Measurements from ENCODE around the gene SPOCD1.

The SPOCD1 gene

DNA sequence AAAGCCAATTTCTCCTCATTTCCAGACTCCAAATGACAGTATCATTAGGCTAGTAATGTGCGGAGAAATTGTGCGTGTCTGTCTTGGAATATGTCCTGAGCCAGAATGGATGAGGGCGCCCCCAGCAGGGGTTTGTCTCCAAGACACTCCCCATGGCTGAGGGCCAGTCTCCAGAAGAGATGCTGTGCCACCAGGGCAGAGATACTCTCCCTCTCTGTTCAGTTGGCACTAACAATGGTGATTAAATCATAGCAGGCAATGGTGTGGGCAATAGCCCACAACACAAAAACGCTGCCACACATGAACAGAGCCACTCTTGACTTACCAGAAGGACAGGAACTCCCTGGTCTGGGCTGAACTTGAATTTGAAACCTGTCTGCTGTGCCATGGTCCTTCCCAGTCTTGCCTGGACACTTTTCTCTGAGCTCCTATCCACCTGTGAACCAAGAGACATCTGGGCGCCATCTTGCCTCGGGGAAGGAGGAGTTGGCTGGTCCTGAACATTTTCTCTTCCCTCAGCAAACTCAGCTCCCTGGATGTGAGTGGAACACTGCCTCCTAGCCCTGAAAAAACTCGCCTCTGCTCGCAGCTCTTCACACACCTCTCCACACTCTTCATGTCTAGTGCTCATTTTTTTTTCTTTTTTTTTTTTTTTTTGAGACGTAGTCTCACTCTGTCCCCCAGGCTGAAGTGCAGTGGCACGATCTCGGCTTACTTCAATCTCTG, 36.9 kb downstream of the SPOCD1 start:
- Histone ChIP-seq H3K9ac (ENCODE audit: low read depth, low read length) (no peak overlapping the region), H3K27ac (ENCODE audit: low read depth, low read length) (no peak overlapping the region), H3K4me3 (ENCODE audit: low read length) (no peak overlapping the region), H3K27me3 (ENCODE audit: insufficient read depth, low read length) (peaks cover 26% of the 10 kb centered on the region), H3K9me3 (ENCODE audit: insufficient read depth, low read depth, low read length) (no peaks in the 10 kb centered on the region), H3K36me3 (ENCODE audit: insufficient read depth, low read length) (no peaks in the 10 kb centered on the region), H3K4me1 (ENCODE audit: insufficient read depth, low read length) (peaks cover 25% of the 10 kb centered on the region)
- WGBS = 92% methylated on average over 11 of the region's 11 CpGs

DNA sequence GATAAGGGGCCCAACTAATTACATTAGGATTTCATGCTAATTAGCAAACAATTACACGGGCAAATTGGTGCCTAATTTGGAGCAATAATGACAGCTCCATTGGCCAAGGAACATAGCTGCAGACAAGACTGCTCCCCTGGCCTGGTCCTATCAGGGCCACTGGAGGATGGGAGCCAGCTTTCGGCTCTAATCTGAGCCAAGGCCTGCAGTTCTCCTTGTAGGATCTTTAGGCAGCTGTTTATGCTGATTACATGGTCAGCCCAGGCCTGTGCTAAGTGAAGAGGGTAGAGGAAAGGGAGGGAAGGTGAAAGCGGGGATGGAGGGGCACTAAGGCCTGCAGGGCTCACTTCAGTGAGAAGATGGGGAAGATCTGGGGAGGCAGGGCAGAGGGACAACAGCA, 39.3 kb downstream of the SPOCD1 start:
- peaks cover 7% of the 10 kb centered on the region; the same call in 1 of the 2 replicates for H3K4me1 ChIP-seq (ENCODE audit: insufficient read depth, low read length)
- H3K9ac ChIP-seq (ENCODE audit: low read depth, low read length) = no peak overlapping the region
- H3K27me3 ChIP-seq (ENCODE audit: insufficient read depth, low read length) = peaks cover 50% of the 10 kb centered on the region
- H3K4me3 ChIP-seq (ENCODE audit: low read length) = no peak overlapping the region
- no peak overlapping the region for H3K27ac ChIP-seq (ENCODE audit: low read depth, low read length)
- 65% methylated on average over 3 of the region's 3 CpGs for WGBS
- H3K9me3 ChIP-seq (ENCODE audit: insufficient read depth, low read depth, low read length) = no peaks in the 10 kb centered on the region
- no peaks in the 10 kb centered on the region for H3K36me3 ChIP-seq (ENCODE audit: insufficient read depth, low read length)

DNA sequence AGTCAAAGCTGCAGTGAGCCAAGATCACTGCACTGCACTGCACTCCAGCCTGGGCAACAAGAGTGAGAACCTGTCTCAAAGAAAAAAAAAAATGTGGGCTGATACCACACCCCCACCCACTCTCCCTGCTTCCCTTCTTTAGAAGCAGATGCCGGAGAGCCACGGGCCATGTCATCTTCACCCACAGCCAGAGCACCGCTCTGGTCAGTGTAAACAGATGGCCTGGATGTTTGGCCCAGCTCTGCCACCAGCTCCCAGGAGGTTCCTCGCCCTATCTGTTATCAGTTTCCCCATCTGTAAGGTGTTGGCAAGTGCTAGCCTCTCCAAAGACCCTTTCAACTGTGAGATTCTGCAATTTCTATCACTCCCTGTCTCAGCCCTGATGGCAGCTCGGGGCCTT, 39.8 kb downstream of the SPOCD1 start:
- Histone ChIP-seq H3K9me3 (ENCODE audit: insufficient read depth, low read depth, low read length) (no peaks in the 10 kb centered on the region), H3K27me3 (ENCODE audit: insufficient read depth, low read length) (peaks cover 55% of the 10 kb centered on the region), H3K4me1 (ENCODE audit: insufficient read depth, low read length) (0 out of 2 replicates have a peak, but pooled peaks cover 2% of the 10 kb centered on the region), H3K27ac (ENCODE audit: low read depth, low read length) (no peak overlapping the region), H3K36me3 (ENCODE audit: insufficient read depth, low read length) (no peaks in the 10 kb centered on the region), H3K9ac (ENCODE audit: low read depth, low read length) (no peak overlapping the region), H3K4me3 (ENCODE audit: low read length) (no peak overlapping the region)
- 83% methylated on average over 5 of the region's 5 CpGs for WGBS

DNA sequence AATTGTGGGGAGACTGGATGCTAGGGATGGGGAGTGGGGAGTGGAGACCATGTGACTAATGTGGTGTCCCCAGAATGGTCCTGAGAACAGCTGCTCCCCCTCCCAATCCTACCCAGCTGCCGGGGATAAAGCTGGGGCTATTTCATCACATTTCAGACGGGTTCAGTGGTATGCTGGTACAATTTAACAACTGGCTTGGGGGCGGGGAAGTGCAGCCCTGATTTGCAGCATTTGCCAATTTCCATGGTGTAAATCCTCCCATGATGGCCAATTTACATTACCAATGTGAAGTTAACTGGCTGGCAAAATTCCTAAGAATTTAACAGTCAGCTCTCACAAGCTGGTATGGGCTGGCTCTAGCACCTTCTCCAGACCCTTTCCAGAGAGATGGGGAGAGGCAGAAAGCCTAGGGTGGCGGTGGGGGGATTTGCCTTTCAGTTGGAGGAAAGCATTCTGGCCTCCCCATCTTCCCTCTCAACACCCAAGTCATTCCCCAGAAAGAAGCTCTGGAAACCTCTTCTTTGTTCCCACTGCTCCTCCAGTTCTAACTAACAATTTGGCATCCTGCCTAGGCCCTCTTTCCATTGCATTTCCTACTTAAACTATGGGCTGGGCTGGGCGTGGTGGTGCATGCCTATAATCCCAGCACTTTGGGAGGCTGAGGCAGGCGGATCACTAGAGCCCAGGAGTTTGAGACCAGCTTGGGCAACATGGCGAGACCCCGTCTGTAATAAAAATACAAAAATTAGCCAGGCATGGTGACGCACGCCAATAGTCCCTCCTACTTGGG, 40.4 kb downstream of the SPOCD1 start:
- Histone ChIP-seq H3K36me3 (ENCODE audit: insufficient read depth, low read length) (no peaks in the 10 kb centered on the region), H3K9me3 (ENCODE audit: insufficient read depth, low read depth, low read length) (no peaks in the 10 kb centered on the region), H3K27me3 (ENCODE audit: insufficient read depth, low read length) (peaks cover 61% of the 10 kb centered on the region), H3K9ac (ENCODE audit: low read depth, low read length) (no peak overlapping the region), H3K4me1 (ENCODE audit: insufficient read depth, low read length) (0 out of 2 replicates have a peak, but pooled peaks cover 2% of the 10 kb centered on the region), H3K4me3 (ENCODE audit: low read length) (no peak overlapping the region), H3K27ac (ENCODE audit: low read depth, low read length) (no peak overlapping the region)
- WGBS = 93% methylated on average over 9 of the region's 10 CpGs

DNA sequence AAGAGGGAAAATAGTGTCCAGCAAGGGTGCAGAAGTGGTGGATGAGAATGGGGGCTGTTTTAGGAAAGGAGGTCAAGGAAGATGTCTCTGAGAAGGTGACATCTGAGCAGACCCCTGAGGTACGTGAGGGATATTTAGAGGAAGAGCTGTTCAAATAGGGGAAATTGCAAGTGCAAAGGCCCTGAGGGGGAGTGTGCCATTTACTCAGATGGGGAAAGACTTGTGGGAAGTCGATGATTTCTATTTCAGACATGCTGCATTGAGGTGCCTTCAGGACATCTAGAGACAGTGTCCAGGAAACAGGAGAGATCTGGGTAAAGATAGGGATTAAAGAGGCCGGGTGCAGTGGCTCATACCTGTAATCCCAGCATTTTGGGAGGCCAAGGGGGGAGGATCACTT, 41.3 kb downstream of the SPOCD1 start:
- H3K4me1 ChIP-seq (ENCODE audit: insufficient read depth, low read length) = peaks cover 10% of the 10 kb centered on the region; the same call in 1 of the 2 replicates
- peaks cover 68% of the 10 kb centered on the region for H3K27me3 ChIP-seq (ENCODE audit: insufficient read depth, low read length)
- H3K27ac ChIP-seq (ENCODE audit: low read depth, low read length) = no peak overlapping the region
- no peak overlapping the region for H3K9ac ChIP-seq (ENCODE audit: low read depth, low read length)
- WGBS = 89% methylated on average over 3 of the region's 3 CpGs
- H3K36me3 ChIP-seq (ENCODE audit: insufficient read depth, low read length) = no peaks in the 10 kb centered on the region
- H3K4me3 ChIP-seq (ENCODE audit: low read length) = no peak overlapping the region
- no peaks in the 10 kb centered on the region for H3K9me3 ChIP-seq (ENCODE audit: insufficient read depth, low read depth, low read length)

DNA sequence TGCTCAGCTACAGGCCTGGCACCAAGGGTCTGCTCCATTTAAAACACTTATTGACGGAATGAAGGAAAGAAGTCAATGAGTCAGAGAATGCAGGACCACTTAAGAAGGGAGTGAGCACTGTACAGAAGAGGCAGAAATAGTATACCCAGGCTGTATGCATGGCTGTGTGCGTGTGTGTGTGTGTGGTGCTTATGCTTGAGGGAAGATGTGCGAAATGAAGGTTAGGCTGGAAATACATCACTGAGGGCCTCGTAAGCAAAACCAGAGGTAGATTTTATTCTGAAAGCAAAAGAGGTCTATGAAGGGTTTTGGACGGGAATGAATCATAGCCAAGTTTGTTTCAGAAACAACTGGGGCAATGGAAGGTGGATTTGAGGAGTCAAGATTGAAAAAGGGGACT, 42.0 kb downstream of the SPOCD1 start:
- whole genome bisulfite sequencing = 88% methylated on average over 5 of the region's 5 CpGs
- H3K36me3 ChIP-seq (ENCODE audit: insufficient read depth, low read length) = no peaks in the 10 kb centered on the region
- H3K9me3 ChIP-seq (ENCODE audit: insufficient read depth, low read depth, low read length) = no peaks in the 10 kb centered on the region
- H3K27ac ChIP-seq (ENCODE audit: low read depth, low read length) = no peak overlapping the region
- no peak overlapping the region for H3K9ac ChIP-seq (ENCODE audit: low read depth, low read length)
- H3K27me3 ChIP-seq (ENCODE audit: insufficient read depth, low read length) = peaks cover 68% of the 10 kb centered on the region
- H3K4me1 ChIP-seq (ENCODE audit: insufficient read depth, low read length) = peaks cover 11% of the 10 kb centered on the region; the same call in 1 of the 2 replicates
- no peak overlapping the region for H3K4me3 ChIP-seq (ENCODE audit: low read length)

DNA sequence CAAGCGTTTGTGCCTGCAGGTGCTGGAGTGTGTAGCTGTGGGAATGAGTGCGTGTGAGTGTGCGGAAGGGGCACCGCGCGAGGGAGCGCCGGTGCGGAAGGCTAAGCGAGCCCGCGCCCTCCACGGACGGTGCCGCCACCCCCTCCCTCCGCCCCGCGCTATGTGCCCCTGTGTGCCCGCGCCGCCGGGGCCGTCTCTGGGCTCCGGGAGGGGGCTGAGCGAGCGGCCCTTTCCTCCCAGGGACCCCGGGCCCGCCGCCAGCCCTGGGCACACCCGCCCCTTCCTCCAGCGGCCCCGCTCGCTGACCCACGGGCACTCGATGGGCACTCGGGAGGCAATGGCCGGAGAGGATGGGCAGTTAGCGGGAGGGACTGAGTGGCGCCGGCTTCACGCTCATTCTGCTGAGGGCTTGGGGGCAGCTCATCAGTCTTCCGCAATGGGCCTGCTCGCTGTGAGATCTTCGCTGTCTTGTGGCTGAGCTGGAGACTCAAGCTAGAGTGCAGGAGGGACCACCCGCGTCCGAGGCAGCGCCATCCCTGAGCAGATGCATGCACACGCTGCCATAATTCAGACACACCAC, 43.1 kb downstream of the SPOCD1 start:
- Histone ChIP-seq H3K36me3 (ENCODE audit: insufficient read depth, low read length) (no peaks in the 10 kb centered on the region), H3K9ac (ENCODE audit: low read depth, low read length) (no peak overlapping the region), H3K27me3 (ENCODE audit: insufficient read depth, low read length) (peaks cover 68% of the 10 kb centered on the region), H3K4me1 (ENCODE audit: insufficient read depth, low read length) (peaks cover 11% of the 10 kb centered on the region; the same call in 1 of the 2 replicates), H3K4me3 (ENCODE audit: low read length) (peak overlapping the region; percentile 45), H3K9me3 (ENCODE audit: insufficient read depth, low read depth, low read length) (no peaks in the 10 kb centered on the region), H3K27ac (ENCODE audit: low read depth, low read length) (no peak overlapping the region)
- WGBS = 26% methylated on average over 49 of the region's 49 CpGs

DNA sequence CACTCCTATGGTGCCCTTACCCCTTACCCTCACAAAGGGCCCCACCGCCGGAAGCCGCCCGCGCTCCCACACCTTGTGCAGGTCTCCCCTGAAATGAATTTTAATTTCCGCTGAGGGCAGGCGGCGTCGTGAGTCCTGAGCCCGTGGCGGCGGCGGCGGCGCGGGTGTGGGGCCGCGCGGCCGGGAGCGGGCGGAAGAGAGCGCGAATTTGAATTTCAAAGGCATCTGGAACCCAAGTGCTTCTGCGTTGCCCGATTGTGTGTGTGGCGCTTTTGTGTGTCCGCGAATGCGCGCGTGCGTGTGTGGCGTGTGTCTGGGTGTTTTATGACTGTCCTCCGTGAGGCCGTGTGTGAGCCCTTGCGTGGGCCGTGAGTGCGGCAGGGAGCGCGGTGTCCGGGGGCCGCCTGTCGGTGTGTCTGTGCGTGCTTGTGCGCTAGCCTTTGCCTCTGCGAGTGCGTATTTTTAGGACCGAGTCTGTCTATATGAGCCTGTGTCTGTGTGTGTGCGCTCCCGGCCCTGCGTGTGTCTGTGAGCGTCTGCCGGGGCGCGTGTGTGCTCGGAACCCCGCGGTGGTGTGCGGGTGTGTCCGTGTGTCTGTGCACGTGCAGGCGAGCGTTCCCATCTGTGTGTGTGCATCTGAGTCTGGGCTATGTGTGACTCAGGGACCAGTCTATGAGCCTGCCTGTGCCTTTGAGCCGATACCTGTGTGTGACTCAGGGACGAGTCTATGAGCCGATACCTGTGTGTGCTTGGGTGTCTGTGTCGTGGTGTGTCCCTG, 43.7 kb downstream of the SPOCD1 start:
- Histone ChIP-seq H3K9ac (ENCODE audit: low read depth, low read length) (no peak overlapping the region), H3K4me1 (ENCODE audit: insufficient read depth, low read length) (peaks cover 11% of the 10 kb centered on the region; the same call in 1 of the 2 replicates), H3K36me3 (ENCODE audit: insufficient read depth, low read length) (no peaks in the 10 kb centered on the region), H3K27me3 (ENCODE audit: insufficient read depth, low read length) (peaks cover 68% of the 10 kb centered on the region), H3K27ac (ENCODE audit: low read depth, low read length) (no peak overlapping the region), H3K9me3 (ENCODE audit: insufficient read depth, low read depth, low read length) (no peaks in the 10 kb centered on the region), H3K4me3 (ENCODE audit: low read length) (peak overlapping the region; percentile 45)
- 7% methylated on average over 68 of the region's 68 CpGs for WGBS

DNA sequence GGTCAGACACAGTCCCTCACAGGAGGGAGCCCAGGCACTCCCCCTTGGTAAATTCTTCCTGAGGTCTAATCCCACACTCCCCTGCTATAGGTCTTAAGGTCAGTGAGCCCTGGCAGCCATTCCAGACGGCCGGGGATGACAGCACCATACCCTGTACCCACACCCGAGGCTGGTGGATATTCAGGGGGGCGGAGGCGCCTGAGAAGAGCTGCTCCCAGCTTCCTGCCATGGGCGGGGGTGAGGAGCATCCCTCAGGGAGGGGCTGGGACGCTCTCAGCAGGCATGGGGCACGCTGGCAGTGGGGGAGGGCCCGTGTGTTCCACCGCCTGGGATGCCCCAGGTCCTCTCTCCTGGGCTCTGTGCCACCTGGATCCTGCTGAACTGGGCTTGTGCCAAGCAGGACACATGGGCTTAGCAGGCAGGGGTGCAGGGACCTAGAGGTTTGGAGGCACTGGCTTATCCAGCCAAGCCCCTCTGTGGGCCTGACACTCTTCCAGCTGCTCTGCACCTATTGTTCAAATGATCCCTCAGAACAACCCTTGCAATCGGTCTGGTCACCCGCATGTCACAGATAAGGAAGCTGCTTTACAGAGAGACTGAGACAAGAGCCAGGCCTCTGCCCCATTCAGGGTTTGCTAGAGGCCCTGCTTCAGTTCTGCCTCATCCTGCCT, 46.0 kb downstream of the SPOCD1 start:
- Histone ChIP-seq H3K9ac (ENCODE audit: low read depth, low read length) (no peak overlapping the region), H3K4me3 (ENCODE audit: low read length) (no peak overlapping the region), H3K9me3 (ENCODE audit: insufficient read depth, low read depth, low read length) (no peaks in the 10 kb centered on the region), H3K4me1 (ENCODE audit: insufficient read depth, low read length) (peaks cover 9% of the 10 kb centered on the region; the same call in 1 of the 2 replicates), H3K27ac (ENCODE audit: low read depth, low read length) (no peak overlapping the region), H3K36me3 (ENCODE audit: insufficient read depth, low read length) (no peaks in the 10 kb centered on the region), H3K27me3 (ENCODE audit: insufficient read depth, low read length) (peaks cover 54% of the 10 kb centered on the region)
- WGBS = 55% methylated on average over 12 of the region's 12 CpGs

DNA sequence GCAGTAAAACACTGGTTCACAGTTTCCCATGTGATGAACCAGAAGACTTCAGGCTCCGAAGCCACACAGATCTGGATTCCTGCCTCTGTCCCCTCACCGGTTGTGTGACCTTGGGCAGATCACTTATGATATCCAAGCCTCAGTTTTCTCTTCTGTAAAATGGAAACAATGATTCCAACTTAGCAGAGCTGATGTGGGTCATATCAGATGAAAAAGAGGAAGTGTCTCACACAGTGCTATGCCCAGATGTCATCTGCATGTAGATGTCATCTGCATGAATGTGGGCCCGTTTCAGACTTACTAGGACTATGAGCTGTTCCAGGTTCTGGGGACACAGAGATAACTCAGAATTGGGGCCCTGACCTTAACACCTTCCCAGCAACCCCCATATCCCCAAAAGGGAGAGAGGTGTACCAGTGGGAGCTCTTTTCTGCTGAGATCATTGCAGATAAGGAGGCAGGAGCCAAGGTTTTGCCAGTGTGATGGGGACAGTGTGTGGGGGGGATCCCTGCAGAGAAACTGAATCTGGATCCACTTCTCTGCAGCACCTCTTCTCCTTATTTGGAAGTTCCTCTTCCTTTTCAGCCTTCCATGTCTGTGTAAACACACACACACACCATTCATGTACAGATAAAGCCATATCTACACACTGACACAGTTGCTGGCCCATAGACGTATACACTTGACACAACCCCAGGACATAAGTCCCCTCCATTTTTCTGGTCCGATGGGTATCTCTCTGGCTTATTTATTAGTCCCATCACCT, 46.7 kb downstream of the SPOCD1 start:
- no peak overlapping the region for H3K4me3 ChIP-seq (ENCODE audit: low read length)
- H3K27me3 ChIP-seq (ENCODE audit: insufficient read depth, low read length) = peaks cover 52% of the 10 kb centered on the region
- no peaks in the 10 kb centered on the region for H3K36me3 ChIP-seq (ENCODE audit: insufficient read depth, low read length)
- 80% methylated on average over 5 of the region's 5 CpGs for WGBS
- no peak overlapping the region for H3K27ac ChIP-seq (ENCODE audit: low read depth, low read length)
- H3K9me3 ChIP-seq (ENCODE audit: insufficient read depth, low read depth, low read length) = no peaks in the 10 kb centered on the region
- H3K4me1 ChIP-seq (ENCODE audit: insufficient read depth, low read length) = peaks cover 9% of the 10 kb centered on the region; the same call in 1 of the 2 replicates
- no peak overlapping the region for H3K9ac ChIP-seq (ENCODE audit: low read depth, low read length)

Measured in HUES64 (cell line).